M059J (cell line): ENCODE results near the gene CHCHD4. TPM values are rescaled to one million over a fixed set of nuclear protein-coding genes. Genes with fewer than 3 reads are reported as not detected.
A peak's percentile ranks its signal among the peaks of the same experiment; 100 is the strongest.
"Not testable (repeated sequence)": the region's sequence is repeated elsewhere in the genome, so short reads cannot be mapped to it uniquely, and the experiment has no call there.

ENCODE experiments used
- DNase-seq: peaks from one replicate; pipeline ENCODE4 v3.0.0-alpha.2; 2012; ENCODE audit warnings: low read depth
- total RNA-seq: library from RNA; depleted of rRNA; stranded (reverse); fragments of >200 nt; shearing (Covaris generic); gene quantifications from 2 replicates; pipeline ENCODE4 v1.2.3, GENCODE V29; 2014

CHCHD4 gene
- total RNA-seq, 1 experiment from 2014 or later = 23.4 TPM

DNA sequence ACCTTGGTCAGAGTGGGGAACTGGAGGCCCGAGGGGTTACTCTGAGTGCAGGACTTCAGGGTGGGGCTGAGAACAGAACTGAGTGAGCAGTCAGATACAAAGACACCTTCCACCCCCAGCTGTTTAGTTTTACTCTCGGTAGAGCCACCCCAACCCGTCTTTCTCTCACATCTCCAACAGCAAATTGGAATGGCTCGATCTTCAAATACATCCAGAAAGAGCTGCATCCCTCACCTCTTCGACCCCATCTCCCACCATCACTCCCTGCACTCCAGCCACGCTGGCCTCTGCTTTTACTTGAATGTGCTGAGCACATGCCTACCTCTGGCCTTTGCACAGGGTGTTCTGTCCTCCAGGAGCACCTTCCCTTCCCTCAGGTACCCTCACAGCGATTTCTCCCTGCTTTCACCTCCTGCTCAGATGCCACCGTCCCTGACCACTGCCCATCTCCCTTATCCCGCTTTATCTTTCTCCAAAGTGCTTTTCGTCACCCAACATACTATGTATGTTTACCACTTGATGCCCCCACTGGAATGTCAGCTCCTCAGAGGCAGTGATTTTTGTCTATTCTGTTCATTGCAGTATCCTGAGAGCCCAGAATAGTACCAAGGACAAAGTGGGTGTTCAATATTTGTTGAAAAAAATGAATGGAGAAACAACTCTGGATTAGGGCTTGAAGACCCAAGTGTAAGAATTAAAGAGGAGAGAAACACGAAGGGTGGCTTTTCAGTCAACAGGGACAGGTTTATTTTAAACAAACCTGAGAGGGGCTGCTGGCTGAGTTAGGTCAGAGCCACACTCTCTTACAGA, 4.4 kb downstream of the CHCHD4 start:
- no peak for DNase-seq

DNA sequence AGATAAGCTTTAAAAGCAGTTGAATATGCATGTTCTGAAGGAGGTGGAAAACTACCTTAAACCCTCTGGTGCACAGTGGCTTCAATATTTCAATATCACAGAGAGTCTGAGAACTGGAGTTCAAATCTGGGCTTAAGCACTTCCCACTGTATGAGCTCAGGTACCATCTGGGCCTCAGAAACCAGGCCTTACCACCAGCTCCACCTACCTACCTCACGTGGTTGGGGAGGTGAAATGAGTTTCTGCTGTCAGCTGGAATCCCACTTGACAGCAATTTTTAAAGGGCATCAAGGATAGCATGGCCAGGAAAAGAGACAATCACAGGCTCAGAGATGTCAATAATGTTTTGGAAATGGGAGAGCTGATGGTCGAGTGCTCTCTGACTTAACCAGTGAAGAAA, 5.0 kb downstream of the CHCHD4 start:
- no peak for DNase-seq

- no peak for DNase-seq
Measured at GRCh38 chr3:14118400-14119381, 6.0 kb downstream of the CHCHD4 start.

- DNase-seq = no peak
Measured at GRCh38 chr3:14117468-14118399, 6.9 kb downstream of the CHCHD4 start.

- DNase-seq = no peak
Measured at GRCh38 chr3:14113965-14114635, 10.6 kb downstream of the CHCHD4 start.

- DNase-seq = peak; percentile 14
Measured at GRCh38 chr3:14110699-14111098, 14.0 kb downstream of the CHCHD4 start.

- not testable (repeated sequence) for DNase-seq
Measured at GRCh38 chr3:14109821-14110220, 14.8 kb downstream of the CHCHD4 start.

DNA sequence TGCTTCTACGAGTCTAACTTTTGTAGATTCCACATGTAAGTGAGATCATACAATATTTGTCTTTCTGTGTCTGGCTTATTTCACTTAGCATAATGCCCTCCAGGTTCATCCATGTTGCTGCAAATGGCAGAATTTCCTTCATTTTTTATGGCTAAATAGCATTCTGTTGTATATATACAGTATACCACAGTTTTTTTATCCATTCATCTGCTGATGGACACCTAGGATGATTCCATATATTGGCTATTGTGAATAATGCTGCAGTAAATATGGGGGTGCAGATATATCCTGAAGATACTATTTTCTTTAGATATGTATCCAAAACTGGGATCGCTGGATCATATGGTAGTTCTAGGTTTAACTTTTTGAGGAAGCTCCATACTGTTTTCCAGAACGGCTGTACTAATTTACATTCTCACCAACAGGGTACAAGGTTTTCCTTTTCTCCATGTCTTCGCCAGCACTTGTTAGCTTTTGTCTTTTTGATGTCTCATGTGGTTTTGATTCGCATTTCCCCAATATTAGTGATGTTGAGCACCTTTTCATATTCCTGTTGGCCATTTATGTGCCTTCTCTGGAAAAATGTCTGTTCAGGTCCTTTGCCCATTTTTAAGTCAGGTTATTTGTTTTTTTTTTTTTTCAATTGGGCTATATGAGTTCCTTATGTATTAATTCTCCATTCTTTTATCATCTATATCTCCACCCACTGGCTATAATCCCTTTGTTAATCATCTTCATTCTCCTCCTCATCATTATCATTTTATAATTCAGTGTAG, 26.9 kb downstream of the CHCHD4 start:
- no peak for DNase-seq

DNA sequence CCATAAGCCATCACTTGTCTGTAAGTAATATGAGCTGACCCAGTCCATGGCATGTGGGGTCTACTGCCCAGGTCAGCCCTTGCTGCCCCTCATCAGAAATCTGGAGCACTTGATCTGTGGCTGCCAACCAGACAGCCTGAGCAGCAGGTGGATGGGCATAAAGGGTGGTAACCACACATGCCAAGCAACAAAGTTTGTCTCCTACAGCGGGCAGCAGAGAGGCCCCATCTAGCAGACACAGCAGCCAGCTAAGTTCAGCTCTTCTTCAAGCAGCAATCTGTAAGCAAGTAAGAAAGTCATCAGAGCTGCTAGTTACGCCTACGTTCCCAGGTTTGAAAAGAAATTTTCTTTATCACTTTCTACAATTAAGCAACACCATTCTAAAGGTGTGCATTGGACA, 27.9 kb downstream of the CHCHD4 start:
- DNase-seq = no peak

- DNase-seq = no peak
Measured at GRCh38 chr3:14093831-14094230, 30.8 kb downstream of the CHCHD4 start.

- no peak for DNase-seq
Measured at GRCh38 chr3:14092464-14092863, 32.2 kb downstream of the CHCHD4 start.

- not testable (repeated sequence) for DNase-seq
Measured at GRCh38 chr3:14091959-14092358, 32.7 kb downstream of the CHCHD4 start.

DNA sequence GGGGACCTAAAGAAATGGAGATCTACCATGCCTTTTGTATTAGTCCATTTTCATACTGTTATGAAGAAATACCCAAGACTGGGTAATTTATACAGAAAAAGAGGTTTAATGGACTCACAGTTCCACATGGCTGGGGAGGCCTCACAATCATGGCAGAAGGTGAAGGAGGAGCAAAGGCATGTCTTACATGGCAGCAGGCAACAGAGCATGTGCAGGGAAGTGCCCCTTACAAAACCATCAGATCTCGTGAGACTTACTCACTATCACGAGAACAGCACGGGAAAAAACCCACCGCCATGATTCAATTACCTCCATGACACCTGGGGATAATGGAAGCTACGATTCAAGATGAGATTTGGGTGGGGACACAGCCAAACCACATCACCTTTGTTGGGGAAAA, 37.2 kb downstream of the CHCHD4 start:
- DNase-seq = not testable (repeated sequence)

- no peak for DNase-seq
Measured at GRCh38 chr3:14082108-14082657, 42.5 kb downstream of the CHCHD4 start.

GRCh38 chr3:14077310-14077709, 47.4 kb downstream of the CHCHD4 start:
- DNase-seq = peak; percentile 2

- not testable (repeated sequence) for DNase-seq
Measured at GRCh38 chr3:14075233-14075632, 49.4 kb downstream of the CHCHD4 start.

DNA sequence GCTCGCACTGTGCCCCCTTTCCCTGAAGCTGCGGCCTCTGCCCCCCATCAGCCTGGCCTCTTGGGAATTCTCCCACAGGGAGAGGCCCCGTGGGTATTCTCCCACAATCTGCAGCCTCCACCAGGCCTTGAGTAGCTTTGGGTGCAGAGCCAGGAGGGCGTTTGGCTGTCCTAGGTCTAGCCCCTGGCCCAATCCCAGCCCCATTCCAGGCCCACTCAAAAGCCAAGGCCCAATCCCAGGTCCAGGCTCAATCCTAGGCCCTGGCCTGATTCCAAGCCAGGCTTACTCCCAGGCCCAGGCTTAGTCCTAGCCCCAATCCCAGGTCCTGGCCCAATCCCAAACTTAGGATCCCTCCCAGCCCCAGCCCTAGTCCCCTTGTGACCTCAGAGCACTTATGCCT, 59.8 kb downstream of the CHCHD4 start:
- no peak for DNase-seq

- no peak for DNase-seq
Measured at GRCh38 chr3:14063152-14063551, 61.5 kb downstream of the CHCHD4 start.
